HL-60 (cell line): ENCODE results near the gene TRAF1.

Experiments used
- CTCF ChIP-seq: IDR thresholded peaks from one replicate; pipeline ENCODE4 v1.5.1; 2011; ENCODE audit warnings: low read length, control low read depth, inconsistent platforms; ENCODE audit not compliant: insufficient read depth
- GABPA ChIP-seq: IDR thresholded peaks from 2 replicates; pipeline ENCODE4 v1.6.1; 2012; ENCODE audit warnings: low read depth
- REST ChIP-seq: IDR thresholded peaks from 2 replicates; pipeline ENCODE4 v1.6.1; 2012; ENCODE audit warnings: low read depth; ENCODE audit not compliant: insufficient replicate concordance

GRCh38 chr9:120936011-120936763, 9.6 kb upstream of the TRAF1 start:
- TF ChIP-seq CTCF: peak; percentile 70
- TF ChIP-seq REST: no peak
- no peak for TF ChIP-seq GABPA
